HG02852 (cell line): ENCODE results near the gene FATE1.
"Not testable (repeated sequence)": the region's sequence is repeated elsewhere in the genome, so short reads cannot be mapped to it uniquely, and the experiment has no call there.

Experiments
- ATAC-seq: cut with Tn5 transposase; IDR thresholded peaks from one replicate; pipeline ENCODE4 v1.9.1; 2021; ENCODE audit warnings: mild to moderate bottlenecking, moderate library complexity; ENCODE audit not compliant: unreplicated experiment

FATE1 gene

GRCh38 chrX:151715752-151716151, at the start of gene FATE1:
Gene FATE1, plus strand, starts transcription at chrX:151716035. Its CDS starts 85 bp downstream, at chrX:151716120.
- ATAC-seq = no peak

- ATAC-seq = no peak
Observed at GRCh38 chrX:151675121-151675746, 40.6 kb upstream of the FATE1 start.

- no peak for ATAC-seq
Observed at GRCh38 chrX:151676196-151676595, 39.6 kb upstream of the FATE1 start.

- no peak for ATAC-seq
Observed at GRCh38 chrX:151679798-151680402, 35.9 kb upstream of the FATE1 start.

GRCh38 chrX:151680805-151681204, 35.0 kb upstream of the FATE1 start:
- ATAC-seq = peak; percentile 89

GRCh38 chrX:151687635-151688034, 28.2 kb upstream of the FATE1 start:
- no peak for ATAC-seq

GRCh38 chrX:151688695-151689094, 27.1 kb upstream of the FATE1 start:
- ATAC-seq = no peak

- no peak for ATAC-seq
Observed at GRCh38 chrX:151692825-151693224, 23.0 kb upstream of the FATE1 start.

- ATAC-seq = no peak
Observed at GRCh38 chrX:151694121-151694520, 21.7 kb upstream of the FATE1 start.

- ATAC-seq = no peak
Observed at GRCh38 chrX:151694661-151695582, 20.9 kb upstream of the FATE1 start, which contains the start of gene PRRG3. Gene PRRG3, plus strand, starts transcription at chrX:151695458. Its CDS starts 3,357 bp downstream, at chrX:151698815.

- ATAC-seq = no peak
Observed at GRCh38 chrX:151695583-151696340, 20.1 kb upstream of the FATE1 start.

- not testable (repeated sequence) for ATAC-seq
Observed at GRCh38 chrX:151697082-151697481, 18.8 kb upstream of the FATE1 start.

- no peak for ATAC-seq
Observed at GRCh38 chrX:151697522-151697921, 18.3 kb upstream of the FATE1 start.

GRCh38 chrX:151698485-151698884, 17.4 kb upstream of the FATE1 start:
- no peak for ATAC-seq

GRCh38 chrX:151699746-151700145, 16.1 kb upstream of the FATE1 start:
- no peak for ATAC-seq

GRCh38 chrX:151700581-151700980, 15.3 kb upstream of the FATE1 start:
- no peak for ATAC-seq

- no peak for ATAC-seq
Observed at GRCh38 chrX:151701071-151701470, 14.8 kb upstream of the FATE1 start.

- no peak for ATAC-seq
Observed at GRCh38 chrX:151701531-151701930, 14.3 kb upstream of the FATE1 start.

GRCh38 chrX:151702026-151702714, 13.7 kb upstream of the FATE1 start:
- no peak for ATAC-seq

- no peak for ATAC-seq
Observed at GRCh38 chrX:151702741-151703340, 13.0 kb upstream of the FATE1 start.
